GM19351 (cell line): ENCODE measurements around the gene MED13L.

ENCODE experiments used
- ATAC-seq: cut with Tn5 transposase; IDR thresholded peaks from one replicate; pipeline ENCODE4 v1.9.1; 2021; ENCODE audit warnings: mild to moderate bottlenecking, moderate library complexity; ENCODE audit not compliant: unreplicated experiment

MED13L gene

DNA sequence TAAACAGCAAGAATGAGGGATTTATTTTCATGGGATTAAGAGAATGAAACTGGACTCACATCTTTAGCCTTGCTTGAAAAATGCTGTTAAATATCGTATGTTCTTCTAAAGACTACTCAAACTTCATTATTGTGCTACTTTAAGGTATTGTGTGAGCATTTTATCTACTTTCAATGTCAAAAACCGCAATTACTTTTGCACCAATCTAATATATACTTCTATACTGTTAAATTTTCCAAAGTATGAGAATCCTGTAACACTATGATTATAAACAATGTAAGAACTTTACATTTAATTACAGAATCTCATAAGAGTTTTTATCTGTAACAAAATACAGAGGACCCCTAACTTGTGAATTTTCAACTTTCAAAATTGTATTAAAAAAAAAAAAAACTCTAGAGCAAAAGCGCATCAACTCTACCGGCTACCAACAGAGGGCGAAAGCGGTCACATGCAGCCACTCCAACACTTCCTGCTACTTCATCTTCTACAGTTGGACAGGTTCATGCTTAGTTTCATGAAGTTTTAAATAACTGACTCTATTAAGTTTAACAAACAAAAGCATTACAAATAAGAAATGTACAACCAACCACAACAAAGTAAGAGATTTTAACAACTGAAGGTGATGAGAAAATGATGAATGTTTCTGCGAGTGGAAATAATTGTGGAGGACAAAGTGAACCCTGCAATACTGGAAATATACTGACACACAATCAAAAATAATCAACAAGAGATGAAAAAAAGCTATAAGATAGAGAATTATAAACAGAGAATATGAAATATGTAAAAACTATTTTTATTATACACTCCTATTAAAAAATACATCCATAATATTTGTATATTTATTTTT, 210.9 kb downstream of the MED13L start:
- ATAC-seq = peak; percentile 65

- no peak for ATAC-seq
Observed at GRCh38 chr12:116065606-116066005, 211.9 kb downstream of the MED13L start.

DNA sequence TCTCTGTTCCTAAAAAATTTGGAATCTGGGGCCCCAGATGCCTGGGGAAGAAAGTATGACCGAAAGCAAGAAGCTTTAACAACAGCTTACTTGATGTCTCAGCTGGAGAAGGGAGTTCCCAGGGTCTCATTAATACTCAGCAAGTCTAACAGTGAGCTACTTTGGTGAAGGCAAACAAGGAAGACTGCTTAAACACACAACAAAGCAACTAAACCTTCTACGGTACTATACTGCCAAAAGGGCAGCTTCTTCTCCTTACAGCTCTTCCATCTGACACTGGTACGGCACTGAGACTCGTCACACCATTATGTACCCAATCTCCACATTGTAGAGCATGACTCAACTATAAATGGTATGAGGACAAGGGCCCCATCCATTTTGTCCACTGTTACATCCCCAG, 213.0 kb downstream of the MED13L start:
- no peak for ATAC-seq

GRCh38 chr12:116062698-116063097, 214.8 kb downstream of the MED13L start:
- no peak for ATAC-seq

DNA sequence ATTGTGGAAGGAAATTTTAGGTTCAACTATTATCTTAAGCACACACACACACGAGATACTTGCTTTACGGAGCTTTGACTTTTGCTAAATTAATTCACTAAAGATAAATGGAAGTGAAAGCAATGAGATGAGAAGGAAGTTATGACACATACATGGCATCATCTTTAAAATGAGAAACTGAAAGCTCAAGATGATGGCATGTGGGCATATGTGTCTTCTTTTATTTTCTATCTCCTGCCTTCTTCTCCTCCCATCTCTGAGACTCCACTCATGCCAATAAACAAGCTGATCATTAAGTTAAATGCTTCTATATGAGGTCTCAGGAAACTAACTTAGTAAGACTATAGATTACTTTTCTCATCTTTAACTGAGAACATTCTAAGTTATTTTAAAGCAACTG, 216.7 kb downstream of the MED13L start:
- peak; percentile 89 for ATAC-seq

DNA sequence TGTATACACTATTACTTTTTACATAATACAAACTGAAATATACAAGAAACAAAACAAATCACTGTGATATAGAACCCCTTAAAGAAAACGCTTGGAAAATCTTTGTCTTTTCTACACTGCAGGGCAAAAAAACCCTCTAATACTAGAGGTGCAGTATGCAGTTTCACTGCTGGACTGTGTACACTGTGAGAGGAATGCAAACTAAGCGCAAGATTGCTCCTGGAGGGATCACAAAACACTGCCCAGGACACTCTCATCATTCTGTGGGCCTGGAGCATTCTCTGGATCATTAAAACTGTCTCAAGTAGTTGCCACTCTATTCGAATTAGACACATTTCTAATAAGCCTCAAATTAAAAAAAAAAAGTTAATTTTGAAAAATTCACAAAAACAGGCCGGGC, 217.6 kb downstream of the MED13L start:
- ATAC-seq = no peak

- ATAC-seq = no peak
Observed at GRCh38 chr12:116058574-116058973, 218.9 kb downstream of the MED13L start.

GRCh38 chr12:116057356-116057755, 220.1 kb downstream of the MED13L start:
- ATAC-seq = no peak

- no peak for ATAC-seq
Observed at GRCh38 chr12:116055895-116056607, 221.4 kb downstream of the MED13L start.

GRCh38 chr12:116054280-116054679, 223.2 kb downstream of the MED13L start:
- no peak for ATAC-seq

DNA sequence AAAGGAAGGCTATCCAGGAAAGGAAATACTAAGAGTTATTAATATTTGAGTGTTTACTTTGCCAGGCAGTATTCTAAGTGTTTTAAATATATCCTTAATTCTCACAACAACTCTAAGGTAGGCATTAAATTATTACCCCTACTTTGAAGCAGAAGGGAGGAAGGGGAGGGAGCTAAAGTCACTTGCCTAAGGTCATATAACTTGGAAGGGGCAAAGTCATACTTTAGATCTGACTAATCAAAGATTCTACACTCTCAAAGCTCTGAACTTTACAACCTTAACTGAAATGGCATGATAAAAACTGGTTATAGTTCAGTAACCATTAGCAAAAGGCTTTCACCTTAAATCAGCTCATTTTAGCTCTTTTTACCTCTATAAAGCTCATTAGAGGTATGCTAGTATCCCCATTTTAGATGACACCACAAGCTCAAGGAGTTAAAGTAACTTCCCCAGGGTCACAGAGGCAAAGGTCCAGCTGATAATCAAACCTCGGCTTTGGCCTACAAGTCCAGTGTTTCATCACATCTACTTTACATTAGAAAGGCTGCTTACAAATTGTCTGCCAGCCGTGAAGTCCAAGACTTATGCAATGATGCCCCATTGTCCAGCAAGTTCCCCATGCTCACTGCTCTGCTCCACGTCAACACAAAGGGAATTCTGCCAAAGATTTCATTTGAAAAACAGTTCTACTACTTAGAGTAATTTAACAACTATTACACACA, 223.9 kb downstream of the MED13L start:
- ATAC-seq = no peak

- no peak for ATAC-seq
Observed at GRCh38 chr12:116050275-116050674, 227.2 kb downstream of the MED13L start.

GRCh38 chr12:116048879-116049278, 228.6 kb downstream of the MED13L start:
- peak; percentile 72 for ATAC-seq

- ATAC-seq = no peak
Observed at GRCh38 chr12:116046039-116046438, 231.5 kb downstream of the MED13L start.

GRCh38 chr12:116045150-116045549, 232.3 kb downstream of the MED13L start:
- ATAC-seq = no peak

DNA sequence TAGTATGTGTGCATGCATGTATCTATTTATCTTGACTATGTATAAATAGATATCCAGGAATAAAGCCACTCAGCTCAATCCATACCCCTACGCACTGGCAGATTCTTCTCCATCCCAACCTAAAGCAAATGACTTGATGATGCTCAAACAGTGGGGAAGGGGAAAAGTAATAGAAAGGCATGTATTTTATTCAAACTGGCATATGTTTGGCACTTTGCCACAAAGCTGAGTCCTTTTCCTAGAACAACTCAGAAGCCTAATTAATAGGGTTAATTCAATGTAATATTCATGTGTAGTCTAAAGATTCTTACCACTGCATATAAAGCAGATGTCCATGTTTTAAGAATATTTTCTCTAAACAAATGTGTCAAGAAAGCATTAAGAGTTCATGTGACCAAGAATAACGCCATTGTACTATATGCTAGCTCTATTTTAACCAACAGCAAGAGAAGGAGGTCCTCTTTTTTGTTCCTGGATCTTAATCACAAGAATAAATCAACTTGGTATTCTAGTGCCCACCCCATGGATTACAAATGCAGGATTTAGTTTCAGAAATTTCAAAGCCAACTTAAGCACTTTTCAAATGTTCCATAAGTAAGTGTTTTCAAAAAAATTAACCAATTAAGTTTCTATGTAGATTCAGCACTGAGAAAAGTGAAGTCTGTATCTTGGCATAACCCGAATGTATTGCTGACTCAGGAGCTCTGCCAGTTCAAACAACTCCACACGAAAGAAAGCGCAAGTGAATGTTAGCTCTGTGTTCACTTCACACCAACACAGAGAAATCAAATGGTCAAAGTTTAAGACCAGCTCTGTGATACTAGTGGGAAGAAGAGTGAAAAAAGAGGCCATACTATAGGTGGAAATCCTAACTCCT, 233.6 kb downstream of the MED13L start:
- ATAC-seq = no peak

- ATAC-seq = no peak
Observed at GRCh38 chr12:116040402-116040801, 237.1 kb downstream of the MED13L start.

- no peak for ATAC-seq
Observed at GRCh38 chr12:116039081-116039480, 238.4 kb downstream of the MED13L start.

GRCh38 chr12:116037941-116038837, 239.3 kb downstream of the MED13L start:
- ATAC-seq = no peak

DNA sequence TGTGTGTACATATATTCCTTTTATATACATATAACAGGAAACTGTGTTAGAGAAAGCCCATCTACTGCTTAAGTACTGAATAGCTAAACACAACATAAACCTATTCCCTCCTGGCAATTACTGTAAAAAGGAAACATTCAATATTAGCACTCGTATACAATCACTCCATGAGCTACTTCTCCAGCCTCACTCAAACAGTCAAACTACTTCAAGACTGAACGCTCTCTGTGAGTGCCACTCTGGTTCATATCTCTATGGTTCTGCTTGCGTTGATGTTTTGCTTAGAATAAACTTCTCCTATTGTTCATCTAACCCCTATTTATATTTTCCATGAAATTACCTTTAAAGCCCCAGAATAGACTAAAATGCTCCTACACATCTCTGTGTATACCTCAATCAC, 243.7 kb downstream of the MED13L start:
- ATAC-seq = no peak
